ENCODE measurements around the gene ATG5.

ATG5 gene

GRCh38 chr6:106226676-106227075 is 98.9 kb downstream of the ATG5 start:
- in situ Hi-C loops (cut with HindIII; ENCODE audit: low sequenced_read_pairs), result no loop called here
- no peak for DNase-seq (ENCODE audit: low read depth, low spot score)
- H3K4me3 ChIP-seq (ENCODE audit: low read depth, low read length), result no peak overlapping the region
- TF ChIP-seq, protein P1, sequence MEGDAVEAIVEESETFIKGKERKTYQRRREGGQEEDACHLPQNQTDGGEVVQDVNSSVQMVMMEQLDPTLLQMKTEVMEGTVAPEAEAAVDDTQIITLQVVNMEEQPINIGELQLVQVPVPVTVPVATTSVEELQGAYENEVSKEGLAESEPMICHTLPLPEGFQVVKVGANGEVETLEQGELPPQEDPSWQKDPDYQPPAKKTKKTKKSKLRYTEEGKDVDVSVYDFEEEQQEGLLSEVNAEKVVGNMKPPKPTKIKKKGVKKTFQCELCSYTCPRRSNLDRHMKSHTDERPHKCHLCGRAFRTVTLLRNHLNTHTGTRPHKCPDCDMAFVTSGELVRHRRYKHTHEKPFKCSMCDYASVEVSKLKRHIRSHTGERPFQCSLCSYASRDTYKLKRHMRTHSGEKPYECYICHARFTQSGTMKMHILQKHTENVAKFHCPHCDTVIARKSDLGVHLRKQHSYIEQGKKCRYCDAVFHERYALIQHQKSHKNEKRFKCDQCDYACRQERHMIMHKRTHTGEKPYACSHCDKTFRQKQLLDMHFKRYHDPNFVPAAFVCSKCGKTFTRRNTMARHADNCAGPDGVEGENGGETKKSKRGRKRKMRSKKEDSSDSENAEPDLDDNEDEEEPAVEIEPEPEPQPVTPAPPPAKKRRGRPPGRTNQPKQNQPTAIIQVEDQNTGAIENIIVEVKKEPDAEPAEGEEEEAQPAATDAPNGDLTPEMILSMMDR (IDR thresholded peaks at IDR 0.05; ENCODE audit: low read depth, low read length), result no peak

DNA sequence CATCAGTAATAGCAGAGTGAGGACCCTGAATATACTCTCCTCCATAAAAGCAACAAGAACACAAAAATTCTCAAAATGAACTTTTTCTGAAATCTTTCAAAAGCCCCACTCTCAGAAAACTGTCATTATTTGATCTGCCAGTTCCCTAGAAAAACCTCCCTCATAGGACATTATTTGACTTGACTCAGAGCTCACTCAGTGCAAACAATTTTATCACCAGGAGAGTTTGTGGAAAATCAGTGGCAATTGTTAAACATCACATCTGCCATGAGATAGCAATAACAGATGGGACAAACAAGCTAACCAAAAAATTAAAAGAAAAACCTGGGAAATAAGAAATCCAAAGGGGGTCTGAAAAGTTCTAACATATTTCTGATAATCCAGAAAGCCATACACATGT is 100.0 kb downstream of the ATG5 start:
- no peak overlapping the region for H3K4me3 ChIP-seq (ENCODE audit: low read depth, low read length)
- in situ Hi-C loops (cut with HindIII; ENCODE audit: low sequenced_read_pairs), result no loop called here
- TF ChIP-seq, protein P1 (IDR thresholded peaks at IDR 0.05; ENCODE audit: low read depth, low read length), result no peak
- no peak for DNase-seq (ENCODE audit: low read depth, low spot score)

DNA sequence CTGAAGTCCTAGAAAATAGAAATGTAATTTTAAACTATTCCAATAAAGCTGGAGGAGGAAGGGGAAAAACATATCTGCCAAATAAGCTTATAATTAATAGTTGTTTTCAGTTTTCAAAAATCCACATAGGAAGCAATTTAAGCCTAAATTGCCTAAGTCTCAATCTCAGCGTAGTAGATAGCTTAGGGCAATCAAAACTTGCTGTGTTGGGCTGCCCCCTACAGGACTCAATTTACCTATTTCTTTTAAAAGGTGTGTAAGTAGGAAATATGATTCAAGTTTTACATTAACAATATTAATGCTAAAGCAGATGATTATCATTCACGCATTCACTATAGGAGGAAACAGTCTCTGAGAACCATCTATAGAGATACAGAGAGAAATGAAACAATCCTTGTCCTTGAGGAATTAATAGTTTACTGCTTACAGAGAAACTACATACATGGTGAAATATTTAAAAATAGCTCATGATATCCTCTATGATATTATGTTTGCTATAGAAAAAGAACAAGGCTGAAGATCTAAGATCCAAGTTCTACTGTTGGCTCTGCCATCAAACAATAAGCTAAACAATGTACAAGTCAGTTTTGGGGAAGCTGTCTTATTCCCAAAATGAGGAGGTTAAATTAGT is 102.1 kb downstream of the ATG5 start:
- TF ChIP-seq, protein P1 (IDR thresholded peaks at IDR 0.05; ENCODE audit: low read depth, low read length), result peak; percentile 44
- peak; percentile 85 for DNase-seq (ENCODE audit: low read depth, low spot score)
- H3K4me3 ChIP-seq (ENCODE audit: low read depth, low read length), result no peak overlapping the region
- in situ Hi-C loops (cut with HindIII; ENCODE audit: low sequenced_read_pairs), result no loop called here

- H3K4me3 ChIP-seq (ENCODE audit: low read depth, low read length), result no peak overlapping the region
- no peak for DNase-seq (ENCODE audit: low read depth, low spot score)
- in situ Hi-C loops (cut with HindIII; ENCODE audit: low sequenced_read_pairs), result no loop called here
- TF ChIP-seq, protein P1 (IDR thresholded peaks at IDR 0.05; ENCODE audit: low read depth, low read length), result no peak
Observed at GRCh38 chr6:106220485-106220884, 105.1 kb downstream of the ATG5 start.

DNA sequence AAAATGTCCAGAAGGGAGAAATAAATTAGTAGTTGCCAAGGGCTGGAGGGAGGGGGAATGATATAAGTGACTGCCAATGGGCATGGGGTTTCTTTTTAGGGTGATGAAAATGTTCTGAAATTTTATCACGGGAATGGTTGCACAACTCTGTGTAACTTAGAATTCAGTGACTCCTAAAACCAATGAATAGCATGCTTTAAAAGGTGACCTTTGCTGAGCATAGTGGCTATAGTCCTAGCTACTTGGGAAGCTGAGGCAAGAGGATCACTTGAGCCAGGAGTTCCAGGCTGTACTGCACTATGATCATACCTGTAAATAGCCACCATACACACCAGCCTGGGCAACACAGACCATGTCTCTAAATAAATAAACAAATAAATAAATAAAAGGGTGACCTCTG is 109.0 kb downstream of the ATG5 start:
- H3K4me3 ChIP-seq (ENCODE audit: low read depth, low read length), result no peak overlapping the region
- in situ Hi-C loops (cut with HindIII; ENCODE audit: low sequenced_read_pairs), result no loop called here
- TF ChIP-seq, protein P1 (IDR thresholded peaks at IDR 0.05; ENCODE audit: low read depth, low read length), result no peak
- no peak for DNase-seq (ENCODE audit: low read depth, low spot score)

- H3K4me3 ChIP-seq (ENCODE audit: low read depth, low read length), result no peak overlapping the region
- TF ChIP-seq, protein P1 (IDR thresholded peaks at IDR 0.05; ENCODE audit: low read depth, low read length), result no peak
- in situ Hi-C loops (cut with HindIII; ENCODE audit: low sequenced_read_pairs), result no loop called here
- DNase-seq (ENCODE audit: low read depth, low spot score), result no peak
Observed at GRCh38 chr6:106215608-106216007, 110.0 kb downstream of the ATG5 start.

All from astrocyte of the spinal cord (primary cell).